Activated T-cell treated with anti-CD3 and anti-CD28 coated beads, Interleukin-2, amount 50 U/mL, for 4 hours (primary cell): Measurements from ENCODE around the gene CUZD1. TPM values are rescaled to one million over a fixed set of nuclear protein-coding genes. Genes with fewer than 3 reads are reported as not detected.
"Not testable (repeated sequence)": the region's sequence is repeated elsewhere in the genome, so short reads cannot be mapped to it uniquely, and the experiment has no call there.

Source experiments
- ATAC-seq, 2 donors: fragments of 200-7000 bp; cut with Tn5 transposase; one replicate each; pipeline ENCODE4 v1.10.0; 2021
- DNase-seq: peaks from one replicate; pipeline ENCODE4 v3.0.0-alpha.2; 2020
- H3K27me3 Mint-ChIP-seq: one replicate; pipeline ENCODE4 v1.8.0; 2021; ENCODE audit warnings: low read depth, mixed read lengths
- H3K36me3 Mint-ChIP-seq: one replicate; pipeline ENCODE4 v1.8.0; 2022; ENCODE audit warnings: mixed read lengths; ENCODE audit not compliant: insufficient read depth
- H3K4me1 Mint-ChIP-seq: one replicate; pipeline ENCODE4 v1.8.0; 2021; ENCODE audit warnings: low read depth, mixed read lengths
- H3K4me3 Mint-ChIP-seq: one replicate; pipeline ENCODE4 v1.8.0; 2021; ENCODE audit warnings: mild to moderate bottlenecking, moderate library complexity, mixed read lengths
- H3K9me3 Mint-ChIP-seq: one replicate; pipeline ENCODE4 v1.8.0; 2021; ENCODE audit warnings: mixed read lengths
- total RNA-seq, 3 donors: library from RNA; stranded (reverse); gene quantifications; one replicate each; pipeline ENCODE4 v1.2.1, GENCODE V29; 2021

Gene CUZD1
- total RNA-seq, 3 donors from 2014 or later: 1.1 to 1.6 (median 1.3) TPM

DNA sequence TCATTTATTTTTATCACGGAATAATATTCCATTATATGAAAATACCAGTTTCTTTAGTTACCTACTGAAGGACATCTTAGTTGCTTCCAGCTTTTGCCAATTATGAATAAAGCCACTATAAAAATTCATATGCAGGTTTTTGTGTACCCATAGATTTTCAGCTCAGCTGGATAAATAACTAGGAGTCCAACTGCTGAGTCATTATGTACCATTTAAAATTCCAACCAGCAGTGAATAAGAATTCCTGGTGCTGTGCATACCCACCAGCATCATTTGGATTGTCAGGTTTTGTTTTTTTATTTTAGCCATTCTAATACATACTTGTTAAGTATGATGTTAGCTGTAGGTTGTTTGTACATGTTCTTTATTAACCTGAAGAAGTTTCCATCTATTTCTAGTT, 19.2 kb upstream of the CUZD1 start:
- H3K4me3 Mint-ChIP-seq: no peak overlapping the region
- H3K9me3 Mint-ChIP-seq: peaks cover 6% of the 10 kb centered on the region
- H3K4me1 Mint-ChIP-seq: peaks cover 42% of the 10 kb centered on the region
- DNase-seq (no peak), ATAC-seq (no peak)
- H3K36me3 Mint-ChIP-seq: peaks cover 8% of the 10 kb centered on the region
- no peaks in the 10 kb centered on the region for H3K27me3 Mint-ChIP-seq

DNA sequence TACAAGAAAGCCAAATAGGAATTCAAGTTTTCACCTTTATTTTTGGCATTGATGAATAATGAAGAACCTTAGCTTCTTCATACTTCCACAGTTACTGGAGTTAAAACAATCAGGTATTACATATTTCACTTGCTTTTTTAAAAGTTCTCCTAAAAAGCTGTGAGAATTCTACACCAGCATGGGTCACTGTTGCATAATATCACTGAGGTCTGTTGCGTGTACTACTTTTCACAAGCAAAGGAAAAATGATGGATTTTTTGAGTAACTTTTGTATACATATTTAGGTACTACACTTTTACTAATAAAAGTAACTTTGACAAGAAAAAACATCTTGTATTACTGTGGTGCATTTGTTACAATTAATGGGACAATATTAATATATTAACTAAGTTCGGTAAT, 18.5 kb upstream of the CUZD1 start:
- H3K36me3 Mint-ChIP-seq: peaks cover 8% of the 10 kb centered on the region
- H3K4me1 Mint-ChIP-seq: peaks cover 35% of the 10 kb centered on the region
- DNase-seq (no peak), ATAC-seq (no peak)
- no peaks in the 10 kb centered on the region for H3K9me3 Mint-ChIP-seq
- H3K27me3 Mint-ChIP-seq: no peaks in the 10 kb centered on the region
- no peak overlapping the region for H3K4me3 Mint-ChIP-seq

- no peaks in the 10 kb centered on the region for H3K9me3 Mint-ChIP-seq
- peaks cover 33% of the 10 kb centered on the region for H3K4me1 Mint-ChIP-seq
- ATAC-seq: no peak
- DNase-seq: no peak
- H3K4me3 Mint-ChIP-seq: no peak overlapping the region
- H3K27me3 Mint-ChIP-seq: no peaks in the 10 kb centered on the region
- H3K36me3 Mint-ChIP-seq: peaks cover 10% of the 10 kb centered on the region
These were observed 17.8 kb upstream of the CUZD1 start for GRCh38 chr10:122863216-122864193.

DNA sequence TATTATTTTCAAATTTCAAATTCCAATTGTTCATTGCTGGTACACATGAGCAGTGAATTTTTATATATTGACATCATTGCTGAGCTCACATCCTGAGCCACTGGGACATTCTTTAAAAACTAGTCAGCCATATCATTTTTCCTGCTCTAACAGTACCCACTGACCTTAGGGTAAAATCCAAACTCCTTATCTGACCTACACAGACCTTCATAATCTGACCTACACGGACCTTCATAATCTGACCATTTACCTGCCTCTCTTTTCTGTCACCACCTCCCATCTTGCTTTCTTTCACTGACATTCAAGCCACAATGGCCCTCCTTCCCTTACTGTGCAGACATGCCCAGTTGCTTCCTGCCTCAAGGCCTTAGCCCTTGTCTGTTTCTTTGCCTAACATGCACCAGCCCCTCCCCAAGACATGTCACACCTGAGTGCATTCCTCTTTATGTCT, 16.1 kb upstream of the CUZD1 start:
- Mint-ChIP-seq H3K9me3 (no peaks in the 10 kb centered on the region), H3K4me3 (no peak overlapping the region), H3K36me3 (peaks cover 14% of the 10 kb centered on the region), H3K4me1 (peaks cover 20% of the 10 kb centered on the region), H3K27me3 (no peaks in the 10 kb centered on the region)
- ATAC-seq: no peak
- no peak for DNase-seq

GRCh38 chr10:122859527-122859926, 13.9 kb upstream of the CUZD1 start:
- ATAC-seq (no peak), DNase-seq (no peak)
- peaks cover 26% of the 10 kb centered on the region for H3K36me3 Mint-ChIP-seq
- no peak overlapping the region for H3K4me3 Mint-ChIP-seq
- no peaks in the 10 kb centered on the region for H3K9me3 Mint-ChIP-seq
- no peaks in the 10 kb centered on the region for H3K27me3 Mint-ChIP-seq
- peaks cover 10% of the 10 kb centered on the region for H3K4me1 Mint-ChIP-seq

GRCh38 chr10:122858042-122858441, 12.4 kb upstream of the CUZD1 start:
- DNase-seq, H3K27me3 Mint-ChIP-seq, H3K9me3 Mint-ChIP-seq, ATAC-seq, H3K4me3 Mint-ChIP-seq, H3K4me1 Mint-ChIP-seq: not testable (repeated sequence)
- peaks cover 33% of the 10 kb centered on the region for H3K36me3 Mint-ChIP-seq

DNA sequence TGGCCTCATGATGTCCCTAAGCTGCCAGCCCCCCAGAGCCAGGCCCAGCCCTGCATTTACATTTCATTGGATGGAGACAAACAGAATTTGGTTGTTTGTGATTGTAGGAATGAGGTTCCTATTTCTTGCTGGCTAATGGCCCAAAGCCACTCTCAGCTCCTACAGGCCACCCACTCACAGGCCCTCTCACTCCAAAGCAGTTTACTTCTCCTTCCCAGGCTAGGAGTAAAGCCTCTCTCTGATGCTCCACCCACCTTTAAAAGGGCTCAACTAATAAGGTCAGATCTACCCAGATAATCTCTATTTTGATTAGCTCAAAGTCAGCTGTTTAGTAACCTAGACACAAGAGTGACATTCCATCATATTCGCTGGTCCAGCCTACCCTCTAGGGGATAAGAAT, 11.2 kb upstream of the CUZD1 start:
- Mint-ChIP-seq H3K9me3 (no peaks in the 10 kb centered on the region), H3K4me1 (peaks cover 8% of the 10 kb centered on the region), H3K4me3 (no peak overlapping the region), H3K27me3 (no peaks in the 10 kb centered on the region), H3K36me3 (peaks cover 39% of the 10 kb centered on the region)
- ATAC-seq: no peak
- DNase-seq: no peak

GRCh38 chr10:122855745-122856144, 10.1 kb upstream of the CUZD1 start:
- DNase-seq (no peak), ATAC-seq (no peak)
- Mint-ChIP-seq H3K27me3 (no peaks in the 10 kb centered on the region), H3K4me3 (no peak overlapping the region), H3K9me3 (no peaks in the 10 kb centered on the region), H3K36me3 (peaks cover 43% of the 10 kb centered on the region), H3K4me1 (peaks cover 8% of the 10 kb centered on the region)

DNA sequence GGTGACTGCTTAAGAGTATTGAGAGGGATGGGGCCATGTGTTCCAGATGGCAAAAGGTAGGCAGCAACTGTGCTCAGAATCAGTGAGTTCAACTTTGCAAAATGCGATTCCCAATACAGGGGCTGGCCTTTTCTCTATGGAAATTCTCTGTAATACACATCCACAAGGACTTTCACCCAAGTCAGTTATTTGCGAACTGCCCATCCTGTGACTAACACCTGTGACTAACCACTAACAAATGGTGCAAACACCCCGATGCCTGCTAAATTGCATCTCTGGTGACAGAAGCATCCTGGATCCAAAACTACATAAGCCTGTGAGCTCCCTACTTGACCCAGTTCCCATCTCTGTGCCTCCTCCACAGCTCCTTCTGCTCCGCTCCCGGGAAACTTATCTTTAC, 9.0 kb upstream of the CUZD1 start:
- no peak overlapping the region for H3K4me3 Mint-ChIP-seq
- H3K27me3 Mint-ChIP-seq: no peaks in the 10 kb centered on the region
- DNase-seq: no peak
- H3K9me3 Mint-ChIP-seq: no peaks in the 10 kb centered on the region
- H3K4me1 Mint-ChIP-seq: peaks cover 8% of the 10 kb centered on the region
- ATAC-seq: no peak
- H3K36me3 Mint-ChIP-seq: peaks cover 49% of the 10 kb centered on the region

GRCh38 chr10:122853665-122854313, 8.1 kb upstream of the CUZD1 start:
- H3K9me3 Mint-ChIP-seq: no peaks in the 10 kb centered on the region
- peaks cover 47% of the 10 kb centered on the region for H3K36me3 Mint-ChIP-seq
- H3K4me3 Mint-ChIP-seq: no peak overlapping the region
- H3K27me3 Mint-ChIP-seq: no peaks in the 10 kb centered on the region
- peaks cover 8% of the 10 kb centered on the region for H3K4me1 Mint-ChIP-seq
- DNase-seq (no peak), ATAC-seq (no peak)

- ATAC-seq (no peak), DNase-seq (no peak)
- Mint-ChIP-seq H3K36me3 (peaks cover 49% of the 10 kb centered on the region), H3K4me3 (no peak overlapping the region), H3K4me1 (peaks cover 8% of the 10 kb centered on the region), H3K9me3 (no peaks in the 10 kb centered on the region), H3K27me3 (no peaks in the 10 kb centered on the region)
These were observed 6.6 kb upstream of the CUZD1 start for GRCh38 chr10:122852261-122852660.

DNA sequence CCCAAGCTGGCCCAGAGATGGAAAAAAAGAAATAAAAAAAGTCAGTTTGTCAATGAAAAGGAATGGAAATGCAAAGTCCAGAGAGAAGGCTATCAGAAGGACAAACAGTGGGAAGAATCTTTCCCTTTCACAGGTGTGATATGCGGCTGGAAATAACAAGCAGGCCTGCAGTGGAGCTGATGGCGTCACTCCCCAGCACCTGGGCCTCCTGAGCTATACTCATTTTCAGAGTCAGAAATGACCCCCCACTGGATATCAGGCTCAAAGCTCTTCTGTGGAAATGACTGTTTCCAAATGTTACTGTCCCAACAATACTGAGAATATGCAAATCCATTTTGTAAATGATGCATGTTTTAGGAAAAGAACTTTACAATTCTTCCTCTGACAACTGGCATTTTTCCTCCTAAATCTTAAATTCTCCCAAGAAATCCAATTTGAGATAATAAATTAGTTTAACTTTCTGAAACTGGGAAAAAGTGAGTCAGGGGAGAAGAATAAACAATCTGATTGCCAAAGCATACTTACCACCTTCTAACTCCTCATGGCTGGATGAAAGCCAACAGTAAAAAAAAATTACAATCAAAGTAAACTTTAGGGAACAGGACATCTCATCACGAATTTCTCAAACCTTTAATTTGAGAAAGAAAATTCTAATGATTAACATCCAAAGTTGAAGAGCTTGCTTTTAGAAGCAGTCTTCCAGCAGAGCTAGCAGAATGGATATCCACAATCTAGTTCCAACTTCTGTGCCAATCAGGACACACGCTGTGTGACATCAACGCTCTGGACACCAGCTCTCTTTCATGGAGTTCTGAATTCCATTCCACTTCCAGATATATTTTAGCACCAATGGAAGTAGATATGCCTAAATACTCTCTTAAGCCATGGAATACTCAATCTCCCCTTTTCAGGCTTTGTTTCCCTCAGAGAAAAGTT, 5.3 kb upstream of the CUZD1 start:
- H3K4me3 Mint-ChIP-seq: no peak overlapping the region
- peaks cover 7% of the 10 kb centered on the region for H3K4me1 Mint-ChIP-seq
- H3K27me3 Mint-ChIP-seq: no peaks in the 10 kb centered on the region
- DNase-seq: no peak
- peaks cover 3% of the 10 kb centered on the region for H3K9me3 Mint-ChIP-seq
- ATAC-seq: no peak
- H3K36me3 Mint-ChIP-seq: peaks cover 52% of the 10 kb centered on the region

- no peak for ATAC-seq
- no peaks in the 10 kb centered on the region for H3K27me3 Mint-ChIP-seq
- H3K4me1 Mint-ChIP-seq: peaks cover 7% of the 10 kb centered on the region
- peaks cover 3% of the 10 kb centered on the region for H3K9me3 Mint-ChIP-seq
- H3K4me3 Mint-ChIP-seq: no peak overlapping the region
- H3K36me3 Mint-ChIP-seq: peaks cover 50% of the 10 kb centered on the region
- no peak for DNase-seq
These were observed 4.4 kb upstream of the CUZD1 start for GRCh38 chr10:122849900-122850605.
